Colonic mucosa (tissue), 4 donors: ENCODE results near the gene ESR2. TPM values are rescaled to one million over a fixed set of nuclear protein-coding genes. Genes with fewer than 3 reads are reported as not detected.

Source experiments
- DNase-seq: peaks from one replicate; pipeline ENCODE4 v3.0.0-alpha.2; 2020
- H3K27ac ChIP-seq: fragments of 200-600 bp; one replicate; pipeline ENCODE4 v1.8.0; 2021
- H3K27me3 ChIP-seq: fragments of 200-600 bp; one replicate; pipeline ENCODE4 v1.8.0; 2021
- H3K36me3 ChIP-seq: fragments of 200-600 bp; one replicate; pipeline ENCODE4 v1.8.0; 2021
- H3K4me1 ChIP-seq: fragments of 200-600 bp; one replicate; pipeline ENCODE4 v1.8.0; 2021; ENCODE audit warnings: mild to moderate bottlenecking
- H3K4me3 ChIP-seq: fragments of 200-600 bp; one replicate; pipeline ENCODE4 v1.8.0; 2021
- H3K9ac ChIP-seq, 2 donors: one replicate each; pipeline ENCODE4 v1.7.0; 2013; ENCODE audit warnings: control low read depth in 2 of 2, low read depth in 2 of 2, low read length in 2 of 2
- H3K9me3 ChIP-seq: fragments of 200-600 bp; one replicate; pipeline ENCODE4 v1.8.0; 2021
- CTCF ChIP-seq: fragments of 200-600 bp; IDR thresholded peaks from one replicate; pipeline ENCODE4 v1.8.0; 2022; ENCODE audit warnings: antibody characterized with exemption, mild to moderate bottlenecking
- intact Hi-C: fragments of 100-400 bp; cut with DNase I; formaldehyde crosslinking; loops from one replicate; pipeline ENCODE4 v1.14.1; 2022
- total RNA-seq, 2 donors: library from RNA; stranded (reverse); fragmentation: NEBNext Ultra II Directional in 1 of 2; extraction: Animal tissue kit (Norgen Biotek cat#: 25700) in 1 of 2; gene quantifications; one replicate each; pipeline ENCODE4 v1.2.1, GENCODE V29; 2021
- donor health status: healthy.
- donor health status: DM: no; HTN: no; CAD: no.
- donor health status: DM: no; HTN: no; CAD: no.

Gene ESR2
- total RNA-seq, 2 donors from 2014 or later = 0.42 to 0.85 TPM

GRCh38 chr14:64170181-64170580, 124.0 kb downstream of the ESR2 start:
- no peak for DNase-seq
- H3K4me1 ChIP-seq = no peaks in the 10 kb centered on the region
- H3K9ac ChIP-seq = no peak overlapping the region
- no peak overlapping the region for H3K27ac ChIP-seq
- H3K27me3 ChIP-seq = no peaks in the 10 kb centered on the region
- intact Hi-C loops = no loop called here
- TF ChIP-seq CTCF = no peak
- no peaks in the 10 kb centered on the region for H3K9me3 ChIP-seq
- no peak overlapping the region for H3K4me3 ChIP-seq
- H3K36me3 ChIP-seq = no peaks in the 10 kb centered on the region

- intact Hi-C loops = no loop called here
- H3K27ac ChIP-seq = no peak overlapping the region
- no peak for DNase-seq
- H3K27me3 ChIP-seq = no peaks in the 10 kb centered on the region
- no peak overlapping the region for H3K9ac ChIP-seq
- no peak for TF ChIP-seq CTCF
- H3K9me3 ChIP-seq = no peaks in the 10 kb centered on the region
- H3K36me3 ChIP-seq = no peaks in the 10 kb centered on the region
- no peak overlapping the region for H3K4me3 ChIP-seq
- H3K4me1 ChIP-seq = no peaks in the 10 kb centered on the region
Observed at GRCh38 chr14:64159588-64159987, 134.6 kb downstream of the ESR2 start.

- H3K36me3 ChIP-seq = no peaks in the 10 kb centered on the region
- H3K4me3 ChIP-seq = no peak overlapping the region
Observed at GRCh38 chr14:64158608-64159007, 135.6 kb downstream of the ESR2 start.

GRCh38 chr14:64149921-64150320, 144.2 kb downstream of the ESR2 start:
- H3K4me1 ChIP-seq = no peaks in the 10 kb centered on the region
- intact Hi-C loops = loop anchor here (10.0 kb wide), 1 partner anchor 155 kb away; no protein-coding TSS in a partner anchor
- H3K27me3 ChIP-seq = no peaks in the 10 kb centered on the region
- no peak overlapping the region for H3K4me3 ChIP-seq
- no peaks in the 10 kb centered on the region for H3K9me3 ChIP-seq
- H3K9ac ChIP-seq = no peak overlapping the region
- no peak overlapping the region for H3K27ac ChIP-seq
- no peaks in the 10 kb centered on the region for H3K36me3 ChIP-seq
- TF ChIP-seq CTCF = no peak
- DNase-seq = no peak

More at GRCh38 chr14:64158608-64159007, 135.6 kb downstream of the ESR2 start:
- intact Hi-C loops = no loop called here
- Histone ChIP-seq H3K9me3 (no peaks in the 10 kb centered on the region), H3K9ac (no peak overlapping the region), H3K4me1 (no peaks in the 10 kb centered on the region), H3K27ac (no peak overlapping the region), H3K27me3 (no peaks in the 10 kb centered on the region)
- DNase-seq = no peak
- TF ChIP-seq CTCF = no peak

- Histone ChIP-seq H3K9ac (no peak overlapping the region), H3K27me3 (no peaks in the 10 kb centered on the region), H3K9me3 (no peaks in the 10 kb centered on the region), H3K36me3 (no peaks in the 10 kb centered on the region), H3K27ac (no peak overlapping the region), H3K4me1 (no peaks in the 10 kb centered on the region), H3K4me3 (no peak overlapping the region)
- DNase-seq = no peak
- TF ChIP-seq CTCF = no peak
- intact Hi-C loops = loop anchor here (10.0 kb wide), 1 partner anchor 158 kb away; no protein-coding TSS in a partner anchor
Observed at GRCh38 chr14:64147126-64147790, 146.9 kb downstream of the ESR2 start.
